OCI-LY3 (cell line): ENCODE data around the gene ACVR1.
A peak's percentile ranks its signal among the peaks of the same experiment; 100 is the strongest.
"Not testable (repeated sequence)": the region's sequence is repeated elsewhere in the genome, so short reads cannot be mapped to it uniquely, and the experiment has no call there.

Source experiments
- H2AFZ ChIP-seq: fragments of 200-600, 300-600 bp; shearing (Covaris generic); 2 replicates; pipeline ENCODE4 v1.6.0; 2014; ENCODE audit warnings: antibody characterized with exemption, low read depth, low read length
- H3K27ac ChIP-seq: fragments of 200-600, 300-600 bp; sonication (generic); 2 replicates; pipeline ENCODE4 v1.5.1; 2014; ENCODE audit warnings: mild to moderate bottlenecking, low read length, moderate library complexity, mixed read lengths
- H3K27me3 ChIP-seq: fragments of 200-600, 300-600 bp; sonication (generic); 2 replicates; pipeline ENCODE4 v1.6.1; 2014; ENCODE audit warnings: low read depth, low read length, mixed read lengths
- H3K36me3 ChIP-seq: fragments of 200-600, 300-600 bp; sonication (generic); replicated peaks from 2 replicates; pipeline ENCODE3; 2014; ENCODE audit warnings: low read depth, low read length, mixed read lengths
- H3K4me1 ChIP-seq: fragments of 300-600, 200-600 bp; sonication (generic); 2 replicates; pipeline ENCODE4 v1.6.1; 2014; ENCODE audit warnings: low read length, mixed read lengths
- H3K4me2 ChIP-seq: fragments of 200-600, 300-600 bp; sonication (generic); 2 replicates; pipeline ENCODE4 v1.6.1; 2014; ENCODE audit warnings: low read length, mixed read lengths
- H3K4me3 ChIP-seq: fragments of 300-600, 200-600 bp; sonication (generic); 2 replicates; pipeline ENCODE4 v1.5.1; 2014; ENCODE audit warnings: antibody characterized with exemption, mild to moderate bottlenecking, low read length, moderate library complexity
- H3K79me2 ChIP-seq: fragments of 300-600, 200-600 bp; shearing (Covaris generic); 2 replicates; pipeline ENCODE4 v1.6.1; 2014; ENCODE audit warnings: mild to moderate bottlenecking, low read length, mixed read lengths
- H3K9ac ChIP-seq: fragments of 300-600, 200-600 bp; shearing (Covaris generic); 2 replicates; pipeline ENCODE4 v1.6.0; 2014; ENCODE audit warnings: mild to moderate bottlenecking, low read length, moderate library complexity
- H3K9me3 ChIP-seq: fragments of 200-600, 300-600 bp; shearing (Covaris generic); 2 replicates; pipeline ENCODE4 v1.6.1; 2014; ENCODE audit warnings: low read length, mixed read lengths; ENCODE audit not compliant: insufficient read depth
- H4K20me1 ChIP-seq: fragments of 200-600, 300-600 bp; sonication (generic); 2 replicates; pipeline ENCODE4 v1.6.1; 2016; ENCODE audit warnings: low read length, mixed read lengths; ENCODE audit not compliant: insufficient read depth
- CTCF ChIP-seq: fragments of 200-600, 300-600 bp; sonication (generic); IDR thresholded peaks from 2 replicates; pipeline ENCODE4 v1.5.1; 2014; ENCODE audit warnings: antibody characterized with exemption, low read length, low read depth
- EZH2phosphoT487 ChIP-seq: fragments of 200-600 bp; shearing (Covaris generic); IDR thresholded peaks from 2 replicates; pipeline ENCODE4 v1.6.1; 2018; ENCODE audit warnings: antibody characterized with exemption, mixed run types, low read depth

The ACVR1 gene

GRCh38 chr2:157759855-157760254 is 116.3 kb downstream of the ACVR1 start:
- Histone ChIP-seq H3K4me2 (no peak overlapping the region), H3K36me3 (peaks cover 5% of the 10 kb centered on the region)
- no peak for TF ChIP-seq CTCF
- no peak for TF ChIP-seq EZH2phosphoT487

GRCh38 chr2:157758586-157758985 is 117.5 kb downstream of the ACVR1 start:
- Histone ChIP-seq H3K27ac (no peak overlapping the region), H3K4me1 (no peaks in the 10 kb centered on the region), H3K9ac (no peak overlapping the region), H2AFZ (no peak overlapping the region), H4K20me1 (no peaks in the 10 kb centered on the region), H3K4me3 (no peak overlapping the region), H3K79me2 (no peaks in the 10 kb centered on the region), H3K4me2 (no peak overlapping the region), H3K36me3 (peaks cover 5% of the 10 kb centered on the region), H3K9me3 (no peaks in the 10 kb centered on the region), H3K27me3 (no peaks in the 10 kb centered on the region)
- TF ChIP-seq CTCF (no peak), EZH2phosphoT487 (no peak)

More at GRCh38 chr2:157759855-157760254, 116.3 kb downstream of the ACVR1 start:
- no peak overlapping the region for H3K9ac ChIP-seq
- H3K4me3 ChIP-seq: no peak overlapping the region
- no peaks in the 10 kb centered on the region for H3K9me3 ChIP-seq
- H3K27ac ChIP-seq: no peak overlapping the region
- no peak overlapping the region for H2AFZ ChIP-seq
- H3K79me2 ChIP-seq: no peaks in the 10 kb centered on the region
- no peaks in the 10 kb centered on the region for H4K20me1 ChIP-seq
- H3K4me1 ChIP-seq: no peaks in the 10 kb centered on the region
- H3K27me3 ChIP-seq: no peaks in the 10 kb centered on the region

- H3K4me3 ChIP-seq: no peak overlapping the region
- H3K9me3 ChIP-seq: no peaks in the 10 kb centered on the region
- no peak for TF ChIP-seq EZH2phosphoT487
- TF ChIP-seq CTCF: no peak
- no peaks in the 10 kb centered on the region for H3K4me1 ChIP-seq
- no peak overlapping the region for H3K27ac ChIP-seq
- H3K9ac ChIP-seq: no peak overlapping the region
- no peaks in the 10 kb centered on the region for H4K20me1 ChIP-seq
- no peak overlapping the region for H3K4me2 ChIP-seq
- no peaks in the 10 kb centered on the region for H3K27me3 ChIP-seq
- H3K36me3 ChIP-seq: peaks cover 5% of the 10 kb centered on the region
- no peaks in the 10 kb centered on the region for H3K79me2 ChIP-seq
- H2AFZ ChIP-seq: no peak overlapping the region
These were observed 118.6 kb downstream of the ACVR1 start for GRCh38 chr2:157757500-157757899.

- not testable (repeated sequence) for H3K4me1 ChIP-seq, H4K20me1 ChIP-seq, H3K4me3 ChIP-seq, H3K27ac ChIP-seq, H3K79me2 ChIP-seq, H2AFZ ChIP-seq, H3K9ac ChIP-seq, H3K36me3 ChIP-seq, H3K4me2 ChIP-seq, H3K9me3 ChIP-seq, H3K27me3 ChIP-seq
These were observed 119.7 kb downstream of the ACVR1 start for GRCh38 chr2:157756447-157756846.

GRCh38 chr2:157751462-157752058 is 124.6 kb downstream of the ACVR1 start:
- TF ChIP-seq CTCF (peak; percentile 54), EZH2phosphoT487 (no peak)
- Histone ChIP-seq H3K9me3 (no peaks in the 10 kb centered on the region), H3K4me1 (peaks cover 8% of the 10 kb centered on the region), H3K79me2 (no peaks in the 10 kb centered on the region), H3K4me2 (no peak overlapping the region), H3K36me3 (no peaks in the 10 kb centered on the region), H3K9ac (no peak overlapping the region), H3K27ac (no peak overlapping the region), H2AFZ (no peak overlapping the region), H3K4me3 (no peak overlapping the region), H3K27me3 (no peaks in the 10 kb centered on the region), H4K20me1 (no peaks in the 10 kb centered on the region)
